CD4-positive, alpha-beta memory T cell (primary cell): ENCODE results near the gene HLA-DMB. TPM values are rescaled to one million over a fixed set of nuclear protein-coding genes. Genes with fewer than 3 reads are reported as not detected.

ENCODE experiments used
- CTCF ChIA-PET: fragments of 350-600 bp; sonication (Branson Sonifier 250); formaldehyde crosslinking; loops from one replicate; lab custom pipeline; 2021; ENCODE audit warnings: inconsistent platforms; ENCODE audit not compliant: partially characterized antibody; lab: Charles Lee
- POLR2A ChIA-PET: fragments of 350-600 bp; sonication (Branson Sonifier 250); formaldehyde crosslinking; loops from one replicate; lab custom pipeline; 2021; ENCODE audit not compliant: partially characterized antibody; lab: Charles Lee
- DNase-seq, 5 donors: peaks; one replicate each; pipeline versions ENCODE4 v3.0.0 to v3.0.0-alpha.2; 2020 to 2022; ENCODE audit warnings: mixed read lengths in 1 of 5
- H3K27ac ChIP-seq: one replicate; pipeline ENCODE4 v1.7.0; 2013; ENCODE audit warnings: low read depth, low read length
- H3K27me3 ChIP-seq: 2 replicates; pipeline ENCODE4 v1.7.0; 2013; ENCODE audit warnings: mild to moderate bottlenecking, low read length, moderate library complexity; ENCODE audit not compliant: insufficient read depth
- H3K36me3 ChIP-seq: 2 replicates; pipeline ENCODE4 v1.7.0; 2013; ENCODE audit warnings: mild to moderate bottlenecking, low read length, moderate library complexity; ENCODE audit not compliant: insufficient read depth
- H3K4me1 ChIP-seq: 2 replicates; pipeline ENCODE4 v1.7.0; 2013; ENCODE audit warnings: mild to moderate bottlenecking, low read length, moderate library complexity; ENCODE audit not compliant: insufficient read depth
- H3K4me3 ChIP-seq, 2 donors: one replicate each; pipeline ENCODE4 v1.7.0; 2013; ENCODE audit warnings: low read length in 2 of 2, mild to moderate bottlenecking in 1 of 2
- H3K9me3 ChIP-seq, 2 donors: one replicate each; pipeline ENCODE4 v1.7.0; 2013; ENCODE audit warnings: low read length in 2 of 2, control low read depth in 1 of 2; ENCODE audit not compliant: control insufficient read depth in 1 of 2
- H3K27ac Mint-ChIP-seq, 7 donors: one replicate each; pipeline ENCODE4 v1.8.0; 2020 to 2021; ENCODE audit warnings: mixed read lengths in 7 of 7, mild to moderate bottlenecking in 6 of 7, inconsistent platforms in 3 of 7, moderate library complexity in 3 of 7
- H3K27me3 Mint-ChIP-seq, 2 donors: one replicate each; pipeline ENCODE4 v1.8.0; 2020 to 2021; ENCODE audit warnings: mixed read lengths in 2 of 2
- H3K36me3 Mint-ChIP-seq, 2 donors: one replicate each; pipeline ENCODE4 v1.8.0; 2020 to 2021; ENCODE audit warnings: mixed read lengths in 2 of 2, inconsistent platforms in 1 of 2, mild to moderate bottlenecking in 1 of 2
- H3K4me1 Mint-ChIP-seq, 4 donors: one replicate each; pipeline ENCODE4 v1.8.0; 2020 to 2021; ENCODE audit warnings: mixed read lengths in 4 of 4, mild to moderate bottlenecking in 1 of 4
- H3K4me3 Mint-ChIP-seq, 8 donors: one replicate each; pipeline ENCODE4 v1.8.0; 2020 to 2021; ENCODE audit warnings: mixed read lengths in 8 of 8, mild to moderate bottlenecking in 7 of 8, moderate library complexity in 6 of 8, inconsistent platforms in 3 of 8
- H3K9me3 Mint-ChIP-seq, 8 donors: one replicate each; pipeline ENCODE4 v1.8.0; 2020 to 2021; ENCODE audit warnings: mixed read lengths in 8 of 8, mild to moderate bottlenecking in 5 of 8, inconsistent platforms in 3 of 8, moderate library complexity in 1 of 8
- intact Hi-C: fragments of 100-400 bp; cut with micrococcal nuclease; formaldehyde crosslinking; loops from one replicate; pipeline ENCODE4 v1.15.1; 2023
- polyA plus RNA-seq, 2 donors: library from polyadenylated mRNA; unstranded; fragments of 300-500 nt; fragmentation: Illumina TruSeq; gene quantifications; one replicate each; pipeline ENCODE4 v1.2.3, GENCODE V29; 2021
- total RNA-seq, 2 experiments: library from RNA; stranded (reverse); gene quantifications; one replicate each; pipeline ENCODE4 v1.2.3, GENCODE V29; 2021

The HLA-DMB gene
- total and polyA plus RNA-seq, 4 experiments from 2014 or later = 7.6 to 15.5 (median 8.0) TPM

DNA sequence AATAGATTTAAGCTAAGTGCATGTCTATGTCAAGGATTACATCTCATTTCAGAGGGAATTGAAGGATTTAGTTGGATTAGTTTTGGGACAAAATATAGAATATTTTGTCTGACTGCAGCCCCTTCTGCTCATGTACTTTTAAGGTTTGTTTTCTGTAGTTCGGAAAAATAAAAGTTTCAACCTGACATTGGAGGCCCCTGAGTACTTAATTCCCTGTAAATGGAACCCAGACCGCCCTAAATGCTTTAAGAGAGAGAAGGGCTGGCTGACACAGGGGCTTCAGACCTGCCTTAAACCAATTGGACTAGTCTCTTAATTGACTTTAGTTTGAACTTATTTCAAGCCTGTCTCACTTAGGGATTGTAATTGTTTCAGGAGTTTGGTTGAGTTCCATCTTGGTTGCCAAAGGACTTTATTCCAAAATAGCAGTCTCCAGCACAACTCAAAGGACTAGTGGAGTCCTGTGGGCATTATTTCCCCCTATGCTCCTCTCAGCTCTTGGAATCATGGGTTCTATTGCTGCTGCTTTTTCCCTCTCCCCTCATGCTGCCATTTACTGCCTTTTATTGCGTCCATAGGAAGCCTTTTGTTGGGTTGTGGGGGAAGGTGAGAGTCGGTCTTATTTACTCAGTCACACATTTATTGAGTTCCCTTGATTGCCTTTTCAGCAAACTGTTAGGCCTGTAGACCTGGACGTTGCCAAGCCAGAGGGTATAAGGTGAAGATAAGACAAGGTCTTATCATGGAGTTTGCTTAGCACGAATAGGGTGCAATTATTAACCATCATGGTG, 42.1 kb upstream of the HLA-DMB start:
- Histone ChIP-seq H3K9me3 (no peaks in the 10 kb centered on the region), H3K4me3 (no peak overlapping the region), H3K36me3 (peaks cover 36% of the 10 kb centered on the region), H3K4me1 (peaks cover 18% of the 10 kb centered on the region), H3K27ac (no peak overlapping the region), H3K27me3 (no peaks in the 10 kb centered on the region)
- Mint-ChIP-seq H3K4me3 (no peak overlapping the region), H3K4me1 (peaks cover 18 to 42% (median 30%) of the 10 kb centered on the region in 4 donors), H3K36me3 (peaks cover 30 to 43% of the 10 kb centered on the region in 2 donors), H3K27ac (peak overlapping the region; percentile 8 to 80 (median 52)), H3K27me3 (no peaks in the 10 kb centered on the region), H3K9me3 (no peaks in the 10 kb centered on the region)
- no peak for DNase-seq
- CTCF ChIA-PET = interaction anchor here (1.5 to 22.2 kb wide), 12 partner anchors 11 to 265 kb away, joined by 4 to 631 read pairs (median 30); partner anchors contain the start of genes BRD2, HLA-DMA, HLA-DMB and TAP2
- intact Hi-C loops = no loop called here
- POLR2A ChIA-PET = interaction anchor here (0.6 to 24.6 kb wide), 8 partner anchors 14 to 138 kb away, joined by 3 to 698 read pairs (median 9); partner anchors contain the start of genes BRD2, HLA-DMA, HLA-DMB and PSMB9

DNA sequence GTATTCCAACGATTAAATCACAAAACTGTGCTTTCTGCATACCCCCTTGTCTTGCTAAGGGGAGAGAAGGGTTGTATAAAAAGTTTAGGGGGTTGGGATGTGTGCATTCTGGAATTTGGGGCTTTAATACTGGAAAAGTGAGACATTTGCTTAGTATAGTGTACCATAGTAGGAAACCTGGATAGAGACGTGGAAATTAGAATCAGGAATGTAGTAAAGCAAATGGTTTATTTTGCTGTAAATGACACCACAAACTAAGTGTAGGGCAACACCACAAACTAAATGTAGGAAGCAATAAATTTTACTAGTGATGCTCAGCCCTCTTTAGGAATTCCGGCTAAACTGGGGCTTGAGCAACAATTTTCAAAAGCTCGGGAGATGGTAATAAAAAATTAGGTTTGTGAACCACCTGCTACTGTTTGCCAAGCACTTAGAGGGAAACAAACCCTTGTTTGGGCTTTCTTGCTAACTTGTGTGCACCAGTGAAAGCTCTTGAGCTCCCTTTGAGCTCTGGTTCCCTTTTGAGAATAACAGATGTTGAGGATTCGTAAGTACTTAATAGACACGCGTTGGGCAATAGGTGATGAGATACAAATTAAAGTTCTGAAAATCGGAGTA, 41.4 kb upstream of the HLA-DMB start:
- Mint-ChIP-seq H3K27ac (peak overlapping the region; percentile 25 to 88 (median 59)), H3K9me3 (no peaks in the 10 kb centered on the region), H3K27me3 (no peaks in the 10 kb centered on the region), H3K4me1 (peaks cover 24 to 49% (median 37%) of the 10 kb centered on the region in 4 donors), H3K4me3 (no peak overlapping the region), H3K36me3 (peaks cover 37 to 50% of the 10 kb centered on the region in 2 donors)
- H3K27me3 ChIP-seq = no peaks in the 10 kb centered on the region
- peaks cover 43% of the 10 kb centered on the region for H3K36me3 ChIP-seq
- H3K9me3 ChIP-seq = no peaks in the 10 kb centered on the region
- intact Hi-C loops = no loop called here
- no peak overlapping the region for H3K4me3 ChIP-seq
- peaks cover 25% of the 10 kb centered on the region for H3K4me1 ChIP-seq
- ChIA-PET POLR2A (interaction anchor here (0.6 to 24.6 kb wide), 9 partner anchors 14 to 361 kb away, joined by 3 to 698 read pairs (median 8); partner anchors contain the start of genes BRD2, HLA-DMA, HLA-DMB and PSMB9), CTCF (interaction anchor here (1.5 to 22.2 kb wide), 5 partner anchors 11 to 114 kb away, joined by 4 to 631 read pairs (median 221); partner anchors contain the start of genes BRD2, HLA-DMA and HLA-DMB)
- DNase-seq = no peak
- H3K27ac ChIP-seq = no peak overlapping the region

DNA sequence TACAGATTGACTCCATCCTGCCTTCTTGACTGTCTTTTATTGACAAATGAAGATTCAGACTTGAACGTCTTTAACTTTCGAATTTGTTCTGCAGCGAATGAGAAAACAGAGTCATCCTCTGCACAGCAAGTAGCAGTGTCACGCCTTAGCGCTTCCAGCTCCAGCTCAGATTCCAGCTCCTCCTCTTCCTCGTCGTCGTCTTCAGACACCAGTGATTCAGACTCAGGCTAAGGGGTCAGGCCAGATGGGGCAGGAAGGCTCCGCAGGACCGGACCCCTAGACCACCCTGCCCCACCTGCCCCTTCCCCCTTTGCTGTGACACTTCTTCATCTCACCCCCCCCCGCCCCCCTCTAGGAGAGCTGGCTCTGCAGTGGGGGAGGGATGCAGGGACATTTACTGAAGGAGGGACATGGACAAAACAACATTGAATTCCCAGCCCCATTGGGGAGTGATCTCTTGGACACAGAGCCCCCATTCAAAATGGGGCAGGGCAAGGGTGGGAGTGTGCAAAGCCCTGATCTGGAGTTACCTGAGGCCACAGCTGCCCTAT, 39.7 kb upstream of the HLA-DMB start:
- POLR2A ChIA-PET = interaction anchor here (0.7 to 24.6 kb wide), 11 partner anchors 12 to 291 kb away, joined by 3 to 698 read pairs (median 4); partner anchors contain the start of genes BRD2, HLA-DMA, HLA-DMB and PSMB8
- intact Hi-C loops = no loop called here
- CTCF ChIA-PET = interaction anchor here (1.9 to 22.2 kb wide), 6 partner anchors 11 to 136 kb away, joined by 4 to 631 read pairs (median 25); partner anchors contain the start of genes BRD2, HLA-DMA and HLA-DMB
- Mint-ChIP-seq H3K4me1 (peaks cover 34 to 64% (median 51%) of the 10 kb centered on the region in 4 donors), H3K27ac (peak overlapping the region in 3 of 7 donors; percentile 41 to 57 (median 45)), H3K36me3 (peaks cover 53 to 66% of the 10 kb centered on the region in 2 donors), H3K27me3 (no peaks in the 10 kb centered on the region), H3K4me3 (no peak overlapping the region), H3K9me3 (no peaks in the 10 kb centered on the region)
- peaks cover 42% of the 10 kb centered on the region for H3K4me1 ChIP-seq
- H3K4me3 ChIP-seq = no peak overlapping the region
- H3K27me3 ChIP-seq = no peaks in the 10 kb centered on the region
- no peak overlapping the region for H3K27ac ChIP-seq
- peaks cover 60% of the 10 kb centered on the region for H3K36me3 ChIP-seq
- no peaks in the 10 kb centered on the region for H3K9me3 ChIP-seq
- DNase-seq = no peak

DNA sequence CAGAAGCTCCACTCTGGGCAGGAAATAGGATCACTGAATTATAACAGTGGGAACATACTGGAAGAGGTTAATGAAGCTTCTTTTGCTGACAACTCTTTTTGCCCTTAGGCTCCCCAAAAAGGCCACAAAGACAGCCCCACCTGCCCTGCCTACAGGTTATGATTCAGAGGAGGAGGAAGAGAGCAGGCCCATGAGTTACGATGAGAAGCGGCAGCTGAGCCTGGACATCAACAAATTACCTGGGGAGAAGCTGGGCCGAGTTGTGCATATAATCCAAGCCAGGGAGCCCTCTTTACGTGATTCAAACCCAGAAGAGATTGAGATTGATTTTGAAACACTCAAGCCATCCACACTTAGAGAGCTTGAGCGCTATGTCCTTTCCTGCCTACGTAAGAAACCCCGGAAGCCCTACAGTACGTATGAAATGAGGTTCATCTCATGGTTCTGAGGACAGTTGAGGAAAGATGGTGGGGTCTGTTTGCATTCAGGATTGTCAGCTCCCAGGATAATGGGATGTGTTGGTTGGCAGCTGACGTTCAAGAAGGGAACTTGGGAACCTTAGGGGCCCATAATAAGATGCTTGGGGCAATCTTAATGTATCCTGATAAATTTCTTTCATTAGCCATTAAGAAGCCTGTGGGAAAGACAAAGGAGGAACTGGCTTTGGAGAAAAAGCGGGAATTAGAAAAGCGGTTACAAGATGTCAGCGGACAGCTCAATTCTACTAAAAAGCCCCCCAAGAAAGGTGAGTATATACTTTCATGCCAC, 39.1 kb upstream of the HLA-DMB start:
- no peaks in the 10 kb centered on the region for H3K27me3 Mint-ChIP-seq
- CTCF ChIA-PET = interaction anchor here (0.6 to 22.2 kb wide), 8 partner anchors 10 to 135 kb away, joined by 3 to 631 read pairs (median 14); partner anchors contain the start of genes BRD2, HLA-DMA, HLA-DMB and TAP1
- H3K4me3 Mint-ChIP-seq = no peak overlapping the region
- H3K27me3 ChIP-seq = no peaks in the 10 kb centered on the region
- H3K27ac ChIP-seq = no peak overlapping the region
- H3K36me3 Mint-ChIP-seq = peaks cover 60 to 71% of the 10 kb centered on the region in 2 donors
- H3K27ac Mint-ChIP-seq = peak overlapping the region in 5 of 7 donors; percentile 36 to 79 (median 53)
- no peak for DNase-seq
- H3K9me3 ChIP-seq = no peaks in the 10 kb centered on the region
- H3K36me3 ChIP-seq = peaks cover 66% of the 10 kb centered on the region
- intact Hi-C loops = no loop called here
- peaks cover 40 to 71% (median 56%) of the 10 kb centered on the region in 4 donors for H3K4me1 Mint-ChIP-seq
- POLR2A ChIA-PET = interaction anchor here (0.9 to 24.6 kb wide), 9 partner anchors 11 to 292 kb away, joined by 3 to 698 read pairs (median 186); partner anchors contain the start of genes BRD2, HLA-DMA, HLA-DMB and PSMB8
- H3K9me3 Mint-ChIP-seq = no peaks in the 10 kb centered on the region
- H3K4me1 ChIP-seq = peaks cover 48% of the 10 kb centered on the region
- H3K4me3 ChIP-seq = no peak overlapping the region

DNA sequence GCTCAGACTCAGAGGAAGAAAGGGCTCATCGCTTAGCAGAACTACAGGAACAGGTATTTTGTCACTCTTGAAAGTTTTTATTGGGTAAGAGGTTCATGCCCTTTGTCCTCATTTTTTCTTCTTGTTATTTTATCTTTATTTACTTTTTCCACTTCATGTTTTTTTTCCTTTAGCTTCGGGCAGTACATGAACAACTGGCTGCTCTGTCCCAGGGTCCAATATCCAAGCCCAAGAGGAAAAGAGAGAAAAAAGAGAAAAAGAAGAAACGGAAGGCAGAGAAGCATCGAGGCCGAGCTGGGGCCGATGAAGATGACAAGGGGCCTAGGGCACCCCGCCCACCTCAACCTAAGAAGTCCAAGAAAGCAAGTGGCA, 37.1 kb upstream of the HLA-DMB start:
- H3K27me3 Mint-ChIP-seq = no peaks in the 10 kb centered on the region
- intact Hi-C loops = no loop called here
- H3K9me3 Mint-ChIP-seq = peaks cover 0 to 6% (median 0%) of the 10 kb centered on the region in 8 donors
- no peak overlapping the region for H3K4me3 ChIP-seq
- POLR2A ChIA-PET = interaction anchor here (0.8 to 24.6 kb wide), 8 partner anchors 9 to 781 kb away, joined by 3 to 698 read pairs (median 368); partner anchors contain the start of genes BRD2, HLA-DMA, HLA-DMB and PSMB8
- H3K4me3 Mint-ChIP-seq = peak overlapping the region in 1 of 8 donors; percentile 1
- no peaks in the 10 kb centered on the region for H3K9me3 ChIP-seq
- H3K27ac Mint-ChIP-seq = peak overlapping the region in 5 of 7 donors; percentile 8 to 100 (median 72)
- peaks cover 30 to 71% (median 50%) of the 10 kb centered on the region in 4 donors for H3K4me1 Mint-ChIP-seq
- DNase-seq = no peak
- H3K27ac ChIP-seq = no peak overlapping the region
- peaks cover 73% of the 10 kb centered on the region for H3K36me3 ChIP-seq
- peaks cover 47% of the 10 kb centered on the region for H3K4me1 ChIP-seq
- H3K36me3 Mint-ChIP-seq = peaks cover 75 to 91% of the 10 kb centered on the region in 2 donors
- CTCF ChIA-PET = interaction anchor here (0.8 to 22.2 kb wide), 7 partner anchors 8 to 110 kb away, joined by 3 to 631 read pairs (median 5); partner anchors contain the start of genes HLA-DMA and HLA-DMB
- no peaks in the 10 kb centered on the region for H3K27me3 ChIP-seq
